ENCODE data around the gene CLEC4G.
"Not testable (repeated sequence)": the region's sequence is repeated elsewhere in the genome, so short reads cannot be mapped to it uniquely, and the experiment has no call there.

The CLEC4G gene

GRCh38 chr19:7732045-7732444 lies at the start of gene CLEC4G:
Gene CLEC4G, minus strand, starts transcription at chr19:7732110. Its CDS starts 8 bp downstream, at chr19:7732102.
- DNase-seq = no peak

- no peak for DNase-seq
Measured at GRCh38 chr19:7781157-7781556, 49.2 kb upstream of the CLEC4G start.

- DNase-seq = no peak
Measured at GRCh38 chr19:7779631-7780486, 47.9 kb upstream of the CLEC4G start.

- DNase-seq = no peak
Measured at GRCh38 chr19:7778081-7778480, 46.2 kb upstream of the CLEC4G start.

- DNase-seq = no peak
Measured at GRCh38 chr19:7775761-7776160, 43.9 kb upstream of the CLEC4G start.

GRCh38 chr19:7773841-7774240 lies 41.9 kb upstream of the CLEC4G start:
- DNase-seq = no peak

- DNase-seq = peak; percentile 2
Measured at GRCh38 chr19:7772752-7773291, 40.9 kb upstream of the CLEC4G start.

- DNase-seq = no peak
Measured at GRCh38 chr19:7771072-7771471, 39.2 kb upstream of the CLEC4G start.

GRCh38 chr19:7769171-7769570 lies 37.3 kb upstream of the CLEC4G start:
- DNase-seq = no peak

- no peak for DNase-seq
Measured at GRCh38 chr19:7767487-7767886, 35.6 kb upstream of the CLEC4G start.

- no peak for DNase-seq
Measured at GRCh38 chr19:7766535-7766934, 34.6 kb upstream of the CLEC4G start.

GRCh38 chr19:7765043-7765442 lies 33.1 kb upstream of the CLEC4G start:
- DNase-seq = not testable (repeated sequence)

GRCh38 chr19:7764157-7764556 lies 32.2 kb upstream of the CLEC4G start:
- DNase-seq = not testable (repeated sequence)

- DNase-seq = no peak
Measured at GRCh38 chr19:7763696-7764095, 31.8 kb upstream of the CLEC4G start.

GRCh38 chr19:7762719-7763293 lies 30.9 kb upstream of the CLEC4G start, which contains the start of gene CLEC4M:
Gene CLEC4M, plus strand, starts transcription at chr19:7763243. Its CDS starts 24 bp downstream, at chr19:7763267.
- no peak for DNase-seq

GRCh38 chr19:7759156-7759555 lies 27.2 kb upstream of the CLEC4G start:
- DNase-seq = no peak

- DNase-seq = no peak
Measured at GRCh38 chr19:7757358-7757757, 25.4 kb upstream of the CLEC4G start.

- DNase-seq = no peak
Measured at GRCh38 chr19:7756258-7756657, 24.3 kb upstream of the CLEC4G start.

- DNase-seq = no peak
Measured at GRCh38 chr19:7751157-7751783, 19.4 kb upstream of the CLEC4G start.

GRCh38 chr19:7748756-7749155 lies 16.8 kb upstream of the CLEC4G start:
- peak; percentile 13 for DNase-seq

GRCh38 chr19:7748171-7748570 lies 16.3 kb upstream of the CLEC4G start:
- DNase-seq = no peak

- DNase-seq = no peak
Measured at GRCh38 chr19:7746903-7747884, 15.3 kb upstream of the CLEC4G start, which contains the start of gene CD209. Gene CD209, minus strand, starts transcription at chr19:7747534. Its CDS starts 23 bp downstream, at chr19:7747511.

All from HCEC 1CT (cell line).